ENCODE data around the gene MROH2A. TPM values are rescaled to one million over a fixed set of nuclear protein-coding genes. Genes with fewer than 3 reads are reported as not detected.

Gene MROH2A
- total RNA-seq, 1 experiment from 2014 or later = 0.33 TPM

GRCh38 chr2:233844064-233844807 is 66.1 kb downstream of the MROH2A start:
- Mint-ChIP-seq H3K36me3 (ENCODE audit: insufficient read depth, unreplicated experiment) (peaks cover 72% of the 10 kb centered on the region), H3K27ac (ENCODE audit: unreplicated experiment) (no peak overlapping the region), H3K4me1 (ENCODE audit: low read depth, unreplicated experiment) (peaks cover 39% of the 10 kb centered on the region), H3K9me3 (ENCODE audit: low read depth, unreplicated experiment) (no peaks in the 10 kb centered on the region), H3K4me3 (ENCODE audit: low read depth, unreplicated experiment) (no peak overlapping the region), H3K27me3 (ENCODE audit: unreplicated experiment) (no peaks in the 10 kb centered on the region)
- CTCF ChIA-PET = no interaction called here
- intact Hi-C loops (cut with micrococcal nuclease; ENCODE audit: unreplicated experiment) = no loop called here
- BruUV-seq (replicated peaks) = no TSS peak
- DNase-seq = no peak
- no peak for TF ChIP-seq CTCF (IDR thresholded peaks at IDR 0.05; ENCODE audit: unreplicated experiment)

- no peaks in the 10 kb centered on the region for H3K9me3 Mint-ChIP-seq (ENCODE audit: low read depth, unreplicated experiment)
- no peak overlapping the region for H3K27ac Mint-ChIP-seq (ENCODE audit: unreplicated experiment)
- CTCF ChIA-PET = no interaction called here
- H3K27me3 Mint-ChIP-seq (ENCODE audit: unreplicated experiment) = no peaks in the 10 kb centered on the region
- no peak overlapping the region for H3K4me3 Mint-ChIP-seq (ENCODE audit: low read depth, unreplicated experiment)
- peaks cover 33% of the 10 kb centered on the region for H3K4me1 Mint-ChIP-seq (ENCODE audit: low read depth, unreplicated experiment)
- H3K36me3 Mint-ChIP-seq (ENCODE audit: insufficient read depth, unreplicated experiment) = peaks cover 71% of the 10 kb centered on the region
- intact Hi-C loops (cut with micrococcal nuclease; ENCODE audit: unreplicated experiment) = no loop called here
- DNase-seq = no peak
- no TSS peak for BruUV-seq (replicated peaks)
- no peak for TF ChIP-seq CTCF (IDR thresholded peaks at IDR 0.05; ENCODE audit: unreplicated experiment)
Measured at GRCh38 chr2:233844836-233845235, 66.7 kb downstream of the MROH2A start.

- BruUV-seq (replicated peaks) = no TSS peak
- Mint-ChIP-seq H3K4me3 (ENCODE audit: low read depth, unreplicated experiment) (no peak overlapping the region), H3K27me3 (ENCODE audit: unreplicated experiment) (no peaks in the 10 kb centered on the region), H3K27ac (ENCODE audit: unreplicated experiment) (no peak overlapping the region), H3K36me3 (ENCODE audit: insufficient read depth, unreplicated experiment) (peaks cover 71% of the 10 kb centered on the region), H3K4me1 (ENCODE audit: low read depth, unreplicated experiment) (peaks cover 27% of the 10 kb centered on the region), H3K9me3 (ENCODE audit: low read depth, unreplicated experiment) (no peaks in the 10 kb centered on the region)
- intact Hi-C loops (cut with micrococcal nuclease; ENCODE audit: unreplicated experiment) = no loop called here
- DNase-seq = no peak
- TF ChIP-seq CTCF (IDR thresholded peaks at IDR 0.05; ENCODE audit: unreplicated experiment) = no peak
- CTCF ChIA-PET = no interaction called here
Measured at GRCh38 chr2:233845301-233846060, 67.4 kb downstream of the MROH2A start.

- intact Hi-C loops (cut with micrococcal nuclease; ENCODE audit: unreplicated experiment) = no loop called here
- BruUV-seq (replicated peaks) = no TSS peak
- CTCF ChIA-PET = no interaction called here
Measured at GRCh38 chr2:233846387-233847247, 68.5 kb downstream of the MROH2A start.

More at GRCh38 chr2:233846387-233847247, 68.5 kb downstream of the MROH2A start:
- H3K9me3 Mint-ChIP-seq (ENCODE audit: low read depth, unreplicated experiment) = no peaks in the 10 kb centered on the region
- H3K4me1 Mint-ChIP-seq (ENCODE audit: low read depth, unreplicated experiment) = peaks cover 18% of the 10 kb centered on the region
- peaks cover 66% of the 10 kb centered on the region for H3K36me3 Mint-ChIP-seq (ENCODE audit: insufficient read depth, unreplicated experiment)
- no peak overlapping the region for H3K27ac Mint-ChIP-seq (ENCODE audit: unreplicated experiment)
- no peak overlapping the region for H3K4me3 Mint-ChIP-seq (ENCODE audit: low read depth, unreplicated experiment)
- no peak for DNase-seq
- no peaks in the 10 kb centered on the region for H3K27me3 Mint-ChIP-seq (ENCODE audit: unreplicated experiment)
- TF ChIP-seq CTCF (IDR thresholded peaks at IDR 0.05; ENCODE audit: unreplicated experiment) = no peak
